Peyer's patch (tissue), 4 donors: ENCODE data around the gene FMN1.

Experiments
- POLR2A ChIP-seq, 2 donors: fragments of 450-650 bp; IDR thresholded peaks; one replicate each; pipeline ENCODE4 v1.5.1; 2017; ENCODE audit warnings: antibody characterized with exemption in 2 of 2, mild to moderate bottlenecking in 2 of 2, moderate library complexity in 2 of 2
- TF ChIP-seq, protein P1 (sequence below), 6 experiments: fragments of 450-650 bp in 4 of 6; fragments of 200-600 bp in 2 of 6; sonication (generic) in 1 of 6; IDR thresholded peaks; one replicate each; pipeline ENCODE4 v1.5.1; 2017 to 2019; ENCODE audit warnings: antibody characterized with exemption in 6 of 6, mild to moderate bottlenecking in 3 of 6, moderate library complexity in 1 of 6

DNA sequence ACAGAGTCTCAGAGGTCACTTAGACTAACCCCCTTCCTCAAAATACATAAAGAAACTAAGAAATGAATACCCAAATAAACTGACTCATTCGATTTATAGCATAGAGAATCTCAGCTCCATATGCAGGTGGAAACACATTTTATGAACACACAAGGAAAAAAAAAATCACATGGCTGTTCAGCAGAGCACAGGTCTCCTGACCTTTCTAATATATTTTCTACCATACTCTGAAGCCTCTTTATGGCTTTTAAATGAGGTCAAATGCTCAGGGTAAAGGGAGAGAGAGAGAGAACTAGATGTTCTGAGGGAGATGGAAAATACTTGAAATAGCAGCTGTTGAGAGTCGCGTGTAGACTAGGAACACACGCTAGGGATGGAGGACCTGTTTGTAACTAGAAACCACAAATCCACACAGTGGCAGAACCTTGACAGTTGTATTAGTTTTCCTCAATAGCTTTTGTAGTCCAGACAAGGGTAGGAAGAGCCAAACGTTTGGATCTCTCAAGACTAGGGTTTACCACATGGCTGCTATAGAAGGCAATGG lies 165.3 kb downstream of the FMN1 start:
- TF ChIP-seq POLR2A (IDR thresholded peaks at IDR 0.05): no peak
- TF ChIP-seq, protein P1, sequence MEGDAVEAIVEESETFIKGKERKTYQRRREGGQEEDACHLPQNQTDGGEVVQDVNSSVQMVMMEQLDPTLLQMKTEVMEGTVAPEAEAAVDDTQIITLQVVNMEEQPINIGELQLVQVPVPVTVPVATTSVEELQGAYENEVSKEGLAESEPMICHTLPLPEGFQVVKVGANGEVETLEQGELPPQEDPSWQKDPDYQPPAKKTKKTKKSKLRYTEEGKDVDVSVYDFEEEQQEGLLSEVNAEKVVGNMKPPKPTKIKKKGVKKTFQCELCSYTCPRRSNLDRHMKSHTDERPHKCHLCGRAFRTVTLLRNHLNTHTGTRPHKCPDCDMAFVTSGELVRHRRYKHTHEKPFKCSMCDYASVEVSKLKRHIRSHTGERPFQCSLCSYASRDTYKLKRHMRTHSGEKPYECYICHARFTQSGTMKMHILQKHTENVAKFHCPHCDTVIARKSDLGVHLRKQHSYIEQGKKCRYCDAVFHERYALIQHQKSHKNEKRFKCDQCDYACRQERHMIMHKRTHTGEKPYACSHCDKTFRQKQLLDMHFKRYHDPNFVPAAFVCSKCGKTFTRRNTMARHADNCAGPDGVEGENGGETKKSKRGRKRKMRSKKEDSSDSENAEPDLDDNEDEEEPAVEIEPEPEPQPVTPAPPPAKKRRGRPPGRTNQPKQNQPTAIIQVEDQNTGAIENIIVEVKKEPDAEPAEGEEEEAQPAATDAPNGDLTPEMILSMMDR (IDR thresholded peaks at IDR 0.05): no peak
